Epithelial cell of esophagus (primary cell): ENCODE measurements around the gene TOX4.
"Not testable (repeated sequence)": the region's sequence is repeated elsewhere in the genome, so short reads cannot be mapped to it uniquely, and the experiment has no call there.

Experiments used
- DNase-seq: peaks from one replicate; pipeline ENCODE4 v3.0.0; 2010; ENCODE audit warnings: low read depth
- H3K4me3 ChIP-seq: 2 replicates; pipeline ENCODE4 v1.5.1; 2011; ENCODE audit warnings: mild to moderate bottlenecking, low read length, control low read depth
- TF ChIP-seq, protein P1 (sequence below): IDR thresholded peaks from 2 replicates; pipeline ENCODE4 v1.5.1; 2011; ENCODE audit warnings: low read depth, mild to moderate bottlenecking, low read length, control low read depth, inconsistent platforms; ENCODE audit not compliant: insufficient read depth; ENCODE audit errors: missing control alignments

Gene TOX4

DNA sequence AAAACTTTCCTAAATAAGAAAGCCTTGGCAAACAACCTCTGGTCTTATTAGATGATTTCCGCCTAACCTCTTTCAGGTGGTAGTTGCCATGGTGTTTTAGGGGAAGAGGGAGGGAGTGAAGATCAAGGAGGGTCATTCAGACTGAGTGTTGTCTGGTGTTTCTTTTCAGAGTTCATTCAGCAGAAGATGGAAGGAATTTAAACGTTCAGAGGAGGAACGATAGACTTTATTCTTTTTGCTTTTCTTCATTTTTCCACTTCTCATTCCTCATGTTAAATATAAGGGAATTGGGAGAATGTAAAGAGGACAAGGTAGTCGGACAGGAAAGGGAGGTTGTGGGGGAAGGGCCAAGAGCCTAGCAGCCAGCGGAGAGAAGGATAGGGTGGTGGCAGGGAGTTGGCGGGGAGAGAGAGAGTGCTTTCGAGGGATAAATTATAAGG is 66.5 kb downstream of the TOX4 start:
- DNase-seq = peak; percentile 25
- H3K4me3 ChIP-seq = no peak overlapping the region
- TF ChIP-seq, protein P1, sequence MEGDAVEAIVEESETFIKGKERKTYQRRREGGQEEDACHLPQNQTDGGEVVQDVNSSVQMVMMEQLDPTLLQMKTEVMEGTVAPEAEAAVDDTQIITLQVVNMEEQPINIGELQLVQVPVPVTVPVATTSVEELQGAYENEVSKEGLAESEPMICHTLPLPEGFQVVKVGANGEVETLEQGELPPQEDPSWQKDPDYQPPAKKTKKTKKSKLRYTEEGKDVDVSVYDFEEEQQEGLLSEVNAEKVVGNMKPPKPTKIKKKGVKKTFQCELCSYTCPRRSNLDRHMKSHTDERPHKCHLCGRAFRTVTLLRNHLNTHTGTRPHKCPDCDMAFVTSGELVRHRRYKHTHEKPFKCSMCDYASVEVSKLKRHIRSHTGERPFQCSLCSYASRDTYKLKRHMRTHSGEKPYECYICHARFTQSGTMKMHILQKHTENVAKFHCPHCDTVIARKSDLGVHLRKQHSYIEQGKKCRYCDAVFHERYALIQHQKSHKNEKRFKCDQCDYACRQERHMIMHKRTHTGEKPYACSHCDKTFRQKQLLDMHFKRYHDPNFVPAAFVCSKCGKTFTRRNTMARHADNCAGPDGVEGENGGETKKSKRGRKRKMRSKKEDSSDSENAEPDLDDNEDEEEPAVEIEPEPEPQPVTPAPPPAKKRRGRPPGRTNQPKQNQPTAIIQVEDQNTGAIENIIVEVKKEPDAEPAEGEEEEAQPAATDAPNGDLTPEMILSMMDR = no peak

DNA sequence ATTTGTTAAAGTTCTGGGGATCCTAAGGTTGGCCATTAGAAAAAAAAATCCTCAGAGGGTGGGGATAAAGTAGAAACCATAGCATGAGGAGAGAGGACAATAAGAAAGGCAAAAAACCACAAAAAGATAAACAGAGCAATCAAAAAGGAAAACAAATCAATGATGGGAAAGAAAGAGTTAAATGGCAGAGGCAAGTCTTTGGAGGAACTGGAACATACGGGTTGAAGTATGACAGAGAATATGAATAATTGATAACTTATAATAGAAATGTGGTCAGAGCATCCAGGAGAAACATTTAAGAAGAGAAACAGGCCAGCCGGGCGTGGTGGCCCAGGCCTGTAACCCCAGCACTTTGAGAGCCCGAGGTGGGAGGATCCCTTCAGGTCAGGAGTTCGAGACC is 67.0 kb downstream of the TOX4 start:
- DNase-seq = no peak
- TF ChIP-seq, protein P1 = no peak
- no peak overlapping the region for H3K4me3 ChIP-seq

DNA sequence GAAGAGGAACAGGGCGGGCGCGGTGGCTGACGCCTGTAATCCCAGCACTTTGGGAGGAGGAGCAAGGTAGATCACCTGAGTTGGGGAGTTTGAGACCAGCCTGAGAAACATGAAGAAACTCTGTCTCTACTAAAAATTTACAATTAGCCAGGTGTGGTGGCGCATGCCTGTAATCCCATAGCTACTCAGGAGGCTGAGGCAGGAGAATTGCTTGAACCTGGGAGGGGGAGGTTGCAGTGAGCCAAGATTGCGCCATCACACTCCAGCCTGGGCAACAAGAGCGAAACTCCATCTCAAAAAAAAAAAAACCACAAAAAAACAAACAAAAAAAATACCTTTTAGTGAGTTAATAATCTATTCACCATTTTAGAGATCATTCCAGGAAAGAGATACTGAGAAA is 67.6 kb downstream of the TOX4 start:
- DNase-seq, H3K4me3 ChIP-seq: not testable (repeated sequence)
